OCI-LY3 (cell line): ENCODE data around the gene TAL2.
A peak's percentile ranks its signal among the peaks of the same experiment; 100 is the strongest.

Experiments used
- H2AFZ ChIP-seq: fragments of 200-600, 300-600 bp; shearing (Covaris generic); 2 replicates; pipeline ENCODE4 v1.6.0; 2014; ENCODE audit warnings: antibody characterized with exemption, low read depth, low read length
- H3K27ac ChIP-seq: fragments of 200-600, 300-600 bp; sonication (generic); 2 replicates; pipeline ENCODE4 v1.5.1; 2014; ENCODE audit warnings: mild to moderate bottlenecking, low read length, moderate library complexity, mixed read lengths
- H3K27me3 ChIP-seq: fragments of 200-600, 300-600 bp; sonication (generic); 2 replicates; pipeline ENCODE4 v1.6.1; 2014; ENCODE audit warnings: low read depth, low read length, mixed read lengths
- H3K36me3 ChIP-seq: fragments of 200-600, 300-600 bp; sonication (generic); replicated peaks from 2 replicates; pipeline ENCODE3; 2014; ENCODE audit warnings: low read depth, low read length, mixed read lengths
- H3K4me1 ChIP-seq: fragments of 300-600, 200-600 bp; sonication (generic); 2 replicates; pipeline ENCODE4 v1.6.1; 2014; ENCODE audit warnings: low read length, mixed read lengths
- H3K4me2 ChIP-seq: fragments of 200-600, 300-600 bp; sonication (generic); 2 replicates; pipeline ENCODE4 v1.6.1; 2014; ENCODE audit warnings: low read length, mixed read lengths
- H3K4me3 ChIP-seq: fragments of 300-600, 200-600 bp; sonication (generic); 2 replicates; pipeline ENCODE4 v1.5.1; 2014; ENCODE audit warnings: antibody characterized with exemption, mild to moderate bottlenecking, low read length, moderate library complexity
- H3K79me2 ChIP-seq: fragments of 300-600, 200-600 bp; shearing (Covaris generic); 2 replicates; pipeline ENCODE4 v1.6.1; 2014; ENCODE audit warnings: mild to moderate bottlenecking, low read length, mixed read lengths
- H3K9ac ChIP-seq: fragments of 300-600, 200-600 bp; shearing (Covaris generic); 2 replicates; pipeline ENCODE4 v1.6.0; 2014; ENCODE audit warnings: mild to moderate bottlenecking, low read length, moderate library complexity
- H3K9me3 ChIP-seq: fragments of 200-600, 300-600 bp; shearing (Covaris generic); 2 replicates; pipeline ENCODE4 v1.6.1; 2014; ENCODE audit warnings: low read length, mixed read lengths; ENCODE audit not compliant: insufficient read depth
- H4K20me1 ChIP-seq: fragments of 200-600, 300-600 bp; sonication (generic); 2 replicates; pipeline ENCODE4 v1.6.1; 2016; ENCODE audit warnings: low read length, mixed read lengths; ENCODE audit not compliant: insufficient read depth
- CTCF ChIP-seq: fragments of 200-600, 300-600 bp; sonication (generic); IDR thresholded peaks from 2 replicates; pipeline ENCODE4 v1.5.1; 2014; ENCODE audit warnings: antibody characterized with exemption, low read length, low read depth
- EZH2phosphoT487 ChIP-seq: fragments of 200-600 bp; shearing (Covaris generic); IDR thresholded peaks from 2 replicates; pipeline ENCODE4 v1.6.1; 2018; ENCODE audit warnings: antibody characterized with exemption, mixed run types, low read depth

The TAL2 gene

GRCh38 chr9:105656131-105656921 lies 5.9 kb upstream of the TAL2 start:
- H3K36me3 ChIP-seq = no peaks in the 10 kb centered on the region
- peak overlapping the region; percentile 95 for H2AFZ ChIP-seq
- TF ChIP-seq CTCF (peak; percentile 55), EZH2phosphoT487 (no peak)
- peak overlapping the region; percentile 84 for H3K4me2 ChIP-seq
- peaks cover 13% of the 10 kb centered on the region for H3K4me1 ChIP-seq
- H3K79me2 ChIP-seq = no peaks in the 10 kb centered on the region
- peaks cover 11% of the 10 kb centered on the region for H3K27me3 ChIP-seq
- H3K4me3 ChIP-seq = peak overlapping the region; percentile 89
- H3K27ac ChIP-seq = no peak overlapping the region
- H4K20me1 ChIP-seq = no peaks in the 10 kb centered on the region
- H3K9me3 ChIP-seq = no peaks in the 10 kb centered on the region
- peak overlapping the region; percentile 66 for H3K9ac ChIP-seq

- H3K4me1 ChIP-seq = peaks cover 29% of the 10 kb centered on the region
- peaks cover 11% of the 10 kb centered on the region for H3K27me3 ChIP-seq
- no peak for TF ChIP-seq CTCF
- TF ChIP-seq EZH2phosphoT487 = no peak
- no peak overlapping the region for H3K27ac ChIP-seq
- no peaks in the 10 kb centered on the region for H3K36me3 ChIP-seq
- H3K79me2 ChIP-seq = no peaks in the 10 kb centered on the region
- no peak overlapping the region for H3K4me3 ChIP-seq
- no peaks in the 10 kb centered on the region for H3K9me3 ChIP-seq
- H4K20me1 ChIP-seq = no peaks in the 10 kb centered on the region
- H2AFZ ChIP-seq = no peak overlapping the region
- H3K4me2 ChIP-seq = no peak overlapping the region
- H3K9ac ChIP-seq = no peak overlapping the region
Measured at GRCh38 chr9:105658351-105658750, 3.9 kb upstream of the TAL2 start.

- H3K4me3 ChIP-seq = no peak overlapping the region
- H4K20me1 ChIP-seq = no peaks in the 10 kb centered on the region
- H3K9me3 ChIP-seq = no peaks in the 10 kb centered on the region
- TF ChIP-seq CTCF = no peak
- no peak for TF ChIP-seq EZH2phosphoT487
- H2AFZ ChIP-seq = no peak overlapping the region
- no peak overlapping the region for H3K4me2 ChIP-seq
- H3K9ac ChIP-seq = no peak overlapping the region
- no peaks in the 10 kb centered on the region for H3K79me2 ChIP-seq
- no peaks in the 10 kb centered on the region for H3K27me3 ChIP-seq
- peaks cover 23% of the 10 kb centered on the region for H3K4me1 ChIP-seq
- no peak overlapping the region for H3K27ac ChIP-seq
- H3K36me3 ChIP-seq = no peaks in the 10 kb centered on the region
Measured at GRCh38 chr9:105661011-105661410, 1.2 kb upstream of the TAL2 start.

- Histone ChIP-seq H4K20me1 (no peaks in the 10 kb centered on the region), H3K27ac (no peak overlapping the region)
Measured at GRCh38 chr9:105663914-105664313, 1.7 kb downstream of the TAL2 start.

More at GRCh38 chr9:105663914-105664313, 1.7 kb downstream of the TAL2 start:
- Histone ChIP-seq H3K27me3 (no peaks in the 10 kb centered on the region), H3K9ac (no peak overlapping the region), H3K4me2 (no peak overlapping the region), H2AFZ (no peak overlapping the region), H3K4me1 (peaks cover 22% of the 10 kb centered on the region), H3K36me3 (no peaks in the 10 kb centered on the region), H3K79me2 (no peaks in the 10 kb centered on the region), H3K9me3 (no peaks in the 10 kb centered on the region), H3K4me3 (no peak overlapping the region)
- TF ChIP-seq EZH2phosphoT487 (no peak), CTCF (no peak)
